Stimulated activated CD4-positive, alpha-beta T cell treated with anti-CD3 and anti-CD28 coated beads, Interleukin-4, amount 100 ng/mL, for 1 hour (primary cell): Measurements from ENCODE around the gene GABRD.

Source experiments
- DNase-seq: peaks from one replicate; pipeline ENCODE4 v3.0.0-alpha.2; 2020

Gene GABRD

DNA sequence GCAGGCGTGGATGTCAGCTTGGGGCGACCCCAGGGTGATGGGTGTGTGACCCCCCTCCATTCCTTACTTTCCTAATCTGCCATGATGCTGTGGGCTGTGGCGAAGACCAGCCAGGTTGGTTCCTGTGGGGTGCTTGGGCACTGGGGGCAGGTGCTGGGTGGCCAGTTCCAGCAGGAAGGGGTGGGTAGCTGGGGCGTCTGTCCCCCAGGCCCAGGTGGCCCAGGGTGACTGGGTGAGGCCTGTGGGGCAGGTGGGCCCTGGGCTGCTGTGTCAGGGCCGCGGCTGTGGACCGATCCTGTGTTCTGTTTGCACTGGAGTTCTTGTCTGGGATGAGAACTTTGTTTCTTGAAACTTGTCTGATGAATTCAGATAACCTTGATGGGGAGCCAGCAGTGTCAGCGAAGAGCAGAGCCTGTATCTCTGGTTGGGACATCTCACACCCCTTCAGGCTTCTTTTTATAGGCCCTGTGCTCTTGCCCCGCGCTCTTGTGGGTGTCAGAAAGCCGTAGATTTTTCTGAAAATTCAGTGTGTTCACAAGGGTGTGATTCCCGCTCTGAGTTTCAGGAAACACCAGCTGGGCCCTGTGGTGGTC, 34.7 kb downstream of the GABRD start:
- DNase-seq, result no peak

DNA sequence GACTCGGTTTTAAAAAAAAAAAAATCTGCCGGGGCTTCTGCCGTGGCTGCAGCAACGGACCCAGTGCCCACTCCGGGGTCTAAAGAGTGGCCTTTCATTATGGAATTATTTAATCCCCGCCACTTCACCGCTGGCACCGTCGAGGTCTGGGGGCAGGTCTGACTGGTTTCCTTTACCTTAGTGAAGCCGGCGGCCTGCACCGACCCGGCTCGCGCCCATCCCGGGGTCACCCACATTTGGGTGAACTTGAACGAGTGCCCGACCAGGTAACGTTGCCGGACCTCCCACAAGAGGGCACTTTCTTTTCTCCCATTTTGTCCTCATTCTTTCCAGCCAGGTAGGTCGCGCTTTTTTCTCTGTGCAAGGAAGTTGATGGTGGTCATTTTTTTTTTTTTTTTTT, 35.4 kb downstream of the GABRD start:
- DNase-seq, result no peak

DNA sequence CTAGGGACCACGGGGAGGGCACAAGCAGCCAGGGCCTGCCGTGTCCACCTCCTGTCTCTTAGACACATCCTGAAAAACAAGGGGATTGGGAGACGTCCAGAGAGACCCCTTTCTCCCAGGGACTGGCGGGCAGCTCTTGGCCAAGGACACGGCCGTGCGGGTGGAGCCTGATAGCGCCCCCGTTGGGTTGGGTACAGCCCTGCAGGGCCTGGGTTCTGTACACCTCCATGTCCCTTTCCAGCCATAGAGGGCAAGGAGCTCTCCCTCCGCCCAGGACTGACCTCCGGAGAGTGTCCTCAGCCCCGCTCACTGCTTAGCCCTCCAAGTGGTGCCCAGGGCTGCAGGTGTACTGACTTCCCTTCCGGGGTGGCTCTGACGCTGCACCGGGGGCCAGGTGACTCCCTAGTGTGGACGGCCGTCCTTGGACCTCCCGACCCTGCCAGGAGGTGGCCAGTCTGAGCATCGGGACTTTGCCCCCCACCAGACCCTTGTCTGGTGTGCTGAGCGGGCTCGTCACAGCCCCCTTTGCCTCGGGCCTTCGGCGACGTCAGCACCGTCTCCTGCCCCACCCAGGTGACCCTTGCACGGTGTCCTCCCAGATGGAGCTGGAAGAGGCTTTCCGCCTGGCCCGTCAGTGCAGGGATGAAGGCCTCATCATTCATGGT, 36.9 kb downstream of the GABRD start:
- DNase-seq, result no peak

- no peak for DNase-seq
Observed at GRCh38 chr1:2056955-2057590, 37.9 kb downstream of the GABRD start.

DNA sequence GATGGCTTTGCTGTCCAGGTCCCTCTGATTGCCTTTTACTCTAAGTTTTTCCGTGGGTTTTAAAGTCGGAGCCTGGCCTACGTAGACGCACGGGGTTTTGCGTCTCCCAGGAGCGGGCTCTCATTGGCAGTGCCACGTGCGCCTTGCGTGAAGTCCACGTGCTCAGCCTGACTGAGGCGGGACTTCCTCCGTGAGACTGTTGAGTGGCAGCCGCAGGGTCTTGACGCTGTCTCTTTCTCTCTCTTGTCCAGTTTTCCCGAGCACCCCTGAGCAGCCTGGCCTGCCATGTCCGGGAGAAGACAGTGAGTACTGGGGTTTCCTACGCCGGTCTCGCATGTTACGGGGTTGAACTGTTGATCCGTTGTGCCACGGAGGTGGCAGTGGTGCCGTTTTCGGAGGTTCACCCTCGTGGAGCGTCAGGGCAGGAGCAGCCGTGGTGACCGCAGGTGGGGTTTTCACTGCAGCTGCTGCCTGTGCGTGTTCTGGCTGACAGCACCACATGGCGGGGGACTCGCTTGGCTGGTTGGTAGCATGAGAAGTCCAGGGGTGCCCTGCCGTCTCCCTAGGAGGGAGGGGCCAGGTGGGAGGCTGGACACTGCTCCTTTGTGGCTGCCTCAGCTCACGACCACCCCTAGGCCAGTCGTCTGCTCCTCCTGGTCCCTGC, 40.3 kb downstream of the GABRD start:
- DNase-seq, result no peak

DNA sequence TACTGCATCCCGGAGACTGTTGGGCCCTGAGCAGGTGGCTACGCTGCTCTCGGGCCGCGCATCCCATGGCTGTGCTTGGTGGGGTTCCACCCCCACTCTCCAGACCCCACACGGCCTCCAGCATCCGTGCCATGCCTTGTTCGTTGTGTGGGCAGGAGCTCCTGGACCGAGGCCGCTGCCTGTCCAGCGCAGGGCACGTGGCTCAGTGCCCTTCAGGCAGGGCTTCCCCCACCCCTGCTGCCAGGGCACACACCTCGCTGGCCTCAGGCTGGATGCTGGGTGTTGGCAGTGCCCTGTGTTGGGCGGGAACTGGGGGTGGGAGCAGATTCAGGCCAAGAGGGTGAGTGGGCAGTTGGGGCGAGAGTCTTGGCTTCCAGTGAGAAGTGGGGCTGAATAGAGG, 40.9 kb downstream of the GABRD start:
- DNase-seq, result no peak

DNA sequence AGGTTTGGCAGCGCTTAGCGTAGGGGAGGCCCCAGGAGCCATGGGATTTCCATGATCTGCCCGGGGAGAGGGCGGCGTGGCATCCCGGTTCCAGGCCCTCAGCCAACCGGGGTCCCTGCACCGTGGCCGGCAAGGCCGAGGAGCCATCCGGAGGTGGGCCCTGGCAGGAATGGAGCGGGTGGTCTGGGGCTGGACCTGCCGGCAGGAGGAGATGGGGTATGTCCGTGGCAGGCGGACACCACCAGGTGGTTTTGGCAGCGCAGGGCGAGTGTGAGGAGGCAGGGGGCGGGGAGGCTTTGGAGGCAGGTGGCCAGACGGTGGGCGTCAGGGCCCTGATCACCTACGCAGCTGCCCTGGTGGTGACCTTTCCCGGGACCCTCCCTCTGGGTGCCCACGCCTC, 41.4 kb downstream of the GABRD start:
- no peak for DNase-seq

- no peak for DNase-seq
Observed at GRCh38 chr1:2061065-2061778, 42.1 kb downstream of the GABRD start.

- no peak for DNase-seq
Observed at GRCh38 chr1:2065699-2066098, 46.6 kb downstream of the GABRD start.

- no peak for DNase-seq
Observed at GRCh38 chr1:2067393-2067792, 48.2 kb downstream of the GABRD start.

GRCh38 chr1:2067981-2068380, 48.8 kb downstream of the GABRD start:
- DNase-seq, result no peak

DNA sequence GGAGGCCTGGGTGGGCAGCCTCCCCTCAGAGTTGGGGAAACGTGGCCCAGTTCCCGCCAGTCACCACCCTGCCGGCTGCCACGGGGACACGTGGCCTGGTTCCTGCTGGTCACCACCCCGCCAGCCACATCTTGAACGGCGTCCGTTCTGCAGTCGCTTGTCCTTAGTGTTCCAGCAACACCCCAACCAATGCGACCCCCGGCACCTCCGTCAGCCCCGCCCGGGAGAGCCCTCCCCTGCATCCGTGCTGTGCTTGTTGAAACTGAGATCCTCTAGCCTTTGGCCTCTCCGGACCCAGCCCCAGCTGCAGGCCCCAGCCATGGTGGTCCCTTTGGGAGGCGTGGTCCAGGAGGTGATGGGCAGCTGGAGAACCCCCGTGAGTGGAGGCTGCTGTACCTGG, 49.8 kb downstream of the GABRD start:
- no peak for DNase-seq

DNA sequence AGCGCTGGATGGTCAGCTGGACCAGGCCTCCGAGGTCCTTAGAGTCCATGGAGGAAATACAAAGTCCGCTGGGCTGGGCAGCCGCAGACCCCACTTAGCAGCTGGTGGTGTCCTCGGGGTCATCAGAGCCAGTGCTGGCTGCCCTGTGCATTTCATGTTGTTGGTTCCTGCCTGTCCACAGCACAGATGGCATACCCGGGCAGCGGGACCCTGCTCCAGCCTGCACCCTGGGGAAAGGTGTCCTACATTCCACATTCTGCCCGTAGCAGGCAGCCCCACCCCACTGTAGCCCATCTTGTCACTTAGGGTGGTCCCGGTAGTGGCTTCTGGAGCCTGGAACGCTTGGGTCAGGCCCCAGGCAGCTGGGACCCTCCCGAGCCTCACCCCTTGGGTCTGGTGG, 50.9 kb downstream of the GABRD start:
- no peak for DNase-seq

DNA sequence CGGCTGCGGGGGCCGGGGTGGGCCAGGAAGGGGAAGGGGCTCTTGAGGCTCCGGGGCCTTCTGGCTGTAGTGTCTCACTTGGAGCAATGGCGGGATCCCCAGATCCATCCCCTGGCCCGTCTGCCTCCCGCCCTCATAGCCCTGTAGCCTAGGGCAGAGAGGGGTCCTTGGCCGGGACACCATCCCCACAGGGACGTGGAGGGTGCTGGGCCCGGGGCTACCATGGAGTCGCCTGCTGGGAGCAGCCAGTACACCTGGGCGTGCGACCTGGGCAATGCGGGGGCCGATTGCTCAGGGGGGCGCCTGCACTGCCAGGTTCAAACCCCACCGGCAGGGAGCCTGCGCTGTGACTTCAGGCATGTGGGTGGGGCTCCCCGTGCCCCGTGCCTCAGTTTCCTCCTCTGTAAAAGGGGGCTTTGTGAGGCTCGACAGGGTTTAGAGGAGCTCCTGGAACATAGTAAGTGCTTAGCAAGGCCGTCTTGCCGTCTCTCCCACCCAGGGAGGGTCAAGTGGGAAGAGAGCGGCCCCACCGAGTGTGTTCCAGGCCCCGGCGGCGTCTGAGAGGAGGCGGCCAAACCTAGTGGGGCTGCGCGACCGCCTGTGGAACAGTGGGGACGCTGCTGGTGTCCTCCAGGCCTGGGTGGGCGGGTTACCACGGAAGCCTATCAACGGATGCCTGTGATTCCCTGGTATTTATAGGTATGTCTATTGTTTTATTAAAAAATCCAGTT, 51.8 kb downstream of the GABRD start:
- DNase-seq, result no peak

DNA sequence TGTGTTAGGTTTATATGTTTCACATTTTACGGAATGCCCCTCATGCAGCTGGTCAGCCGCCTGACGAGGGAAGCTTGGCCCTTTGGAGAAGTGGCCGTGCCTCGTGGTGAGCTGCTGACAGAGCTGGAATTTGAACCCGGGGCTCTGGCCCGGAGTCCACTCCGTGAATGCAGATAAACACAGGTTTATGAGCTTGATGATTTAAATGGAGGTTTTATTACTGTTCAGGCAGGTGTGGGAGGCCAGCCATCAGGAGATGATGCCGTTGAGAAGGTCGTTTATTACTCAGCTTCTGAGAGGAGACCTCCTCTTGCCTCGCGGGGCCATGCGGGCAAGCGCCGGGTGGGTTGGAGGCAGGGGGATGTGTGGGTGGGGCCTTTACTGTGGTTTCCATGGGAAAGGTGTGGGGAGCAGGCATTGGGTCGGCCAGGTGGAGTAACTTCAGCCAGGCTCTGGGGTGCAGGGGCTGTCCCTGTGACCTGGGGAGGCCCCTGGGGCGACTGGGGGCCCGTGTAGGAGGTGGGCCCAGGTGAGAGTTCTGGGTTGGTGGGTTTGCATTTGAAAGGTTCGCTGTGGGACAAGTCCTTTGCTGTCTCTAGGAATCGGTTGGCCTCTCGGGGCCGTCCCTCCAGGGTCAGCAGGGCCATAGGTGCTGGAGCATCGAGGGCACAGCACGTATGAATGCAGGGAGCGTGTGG, 53.1 kb downstream of the GABRD start:
- DNase-seq, result no peak

GRCh38 chr1:2072891-2073290, 53.7 kb downstream of the GABRD start:
- DNase-seq, result no peak

DNA sequence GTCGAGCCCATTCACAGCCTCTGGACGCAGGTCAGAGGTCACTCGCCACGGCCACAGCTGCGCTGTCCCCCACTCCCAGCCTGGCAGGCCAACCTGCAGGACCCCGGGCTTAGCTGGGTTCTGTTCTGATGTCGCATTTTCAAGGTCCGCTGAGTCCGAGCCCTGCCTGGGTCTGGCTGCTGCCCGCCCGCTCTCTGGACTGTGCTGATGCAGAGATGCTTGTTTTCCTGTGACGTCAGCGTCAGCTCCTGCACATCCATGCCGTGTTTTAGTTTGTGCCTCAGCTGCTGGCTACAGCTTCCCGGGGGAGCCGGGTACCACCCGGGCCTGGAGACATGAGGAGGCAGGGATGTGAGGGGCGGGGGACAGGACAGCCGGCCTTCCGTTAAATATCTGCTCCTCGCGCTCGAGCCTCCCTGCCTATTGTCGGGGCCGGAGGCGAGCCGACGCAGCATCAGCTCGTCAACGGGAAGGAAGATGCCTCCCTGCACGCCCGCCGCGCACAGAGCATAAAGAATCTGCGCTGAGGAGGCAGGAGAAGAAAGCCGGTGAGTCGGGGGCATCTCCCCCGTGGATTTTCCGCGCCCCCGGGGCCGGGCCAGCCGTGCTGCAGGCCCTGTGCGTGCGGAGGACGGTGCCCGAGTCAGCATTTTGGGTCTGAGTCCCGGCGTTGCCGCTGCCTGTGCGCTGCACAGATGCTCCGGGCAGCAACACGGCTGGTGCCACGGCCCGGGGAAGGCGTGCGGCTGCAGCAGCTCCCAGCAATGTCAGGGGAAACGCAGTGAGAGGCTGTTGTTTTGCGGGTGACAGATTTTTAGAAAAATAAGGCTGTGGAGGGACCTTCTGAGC, 54.5 kb downstream of the GABRD start:
- no peak for DNase-seq

- no peak for DNase-seq
Observed at GRCh38 chr1:2074396-2074795, 55.3 kb downstream of the GABRD start.

DNA sequence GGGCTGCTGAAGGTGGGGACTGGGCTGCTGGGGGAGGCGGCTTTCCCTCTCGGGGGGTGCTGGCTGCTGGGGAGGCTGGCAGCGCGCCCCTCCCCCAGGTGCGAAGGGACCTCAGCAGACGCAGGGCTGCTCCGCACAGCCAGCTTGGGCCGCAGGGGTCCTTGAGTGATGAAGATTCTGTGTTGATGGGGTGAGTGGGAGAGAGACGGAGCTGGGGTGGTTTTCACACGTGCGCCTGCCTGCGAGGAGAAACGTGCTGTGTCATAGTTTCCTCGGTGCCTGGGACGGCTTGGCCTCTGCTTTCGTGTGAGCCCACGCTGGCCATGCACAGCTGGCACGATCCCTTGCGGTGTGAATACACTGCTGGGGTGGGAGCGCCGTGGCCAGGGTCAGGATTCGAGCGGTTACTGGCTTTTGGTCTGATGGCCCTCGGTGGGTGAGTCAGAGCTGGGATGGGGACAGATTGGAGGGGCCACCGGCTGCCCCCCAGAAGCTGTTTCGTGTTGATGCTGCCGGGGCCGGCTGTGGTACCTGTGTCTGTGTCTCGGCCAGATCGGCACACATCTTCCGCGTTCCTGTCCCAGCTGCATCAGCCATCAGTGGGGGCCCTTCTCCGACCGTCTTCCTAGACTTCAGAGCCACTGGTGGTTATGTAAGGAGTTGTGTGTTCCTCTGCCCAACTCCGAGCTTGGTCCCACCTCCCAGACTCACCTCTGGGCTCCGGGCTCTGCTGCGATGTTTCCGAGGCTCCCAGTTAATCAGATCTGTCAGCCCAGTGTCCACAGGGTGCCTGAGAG, 56.0 kb downstream of the GABRD start:
- DNase-seq, result no peak

DNA sequence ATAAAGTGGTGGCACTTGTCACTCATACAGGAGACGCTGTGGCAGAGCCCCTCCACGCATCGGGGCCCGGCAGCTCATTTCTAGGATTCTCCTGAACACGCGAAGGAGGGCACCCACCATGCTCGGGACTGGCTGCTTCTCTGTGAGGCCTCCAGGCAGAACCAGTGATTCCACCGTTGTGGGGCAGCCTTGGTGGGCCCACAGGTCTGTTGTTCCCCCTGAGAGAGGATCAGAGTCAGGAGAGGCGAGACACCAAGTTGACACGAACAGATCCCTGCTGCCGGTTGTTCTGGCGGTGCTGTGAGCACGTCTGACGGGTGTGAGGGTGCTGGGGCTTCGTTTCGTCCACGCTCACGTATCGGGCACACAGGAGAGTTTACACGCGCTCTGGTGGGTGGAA, 57.7 kb downstream of the GABRD start:
- no peak for DNase-seq
